ENCODE data around the gene MYADM.

DNA sequence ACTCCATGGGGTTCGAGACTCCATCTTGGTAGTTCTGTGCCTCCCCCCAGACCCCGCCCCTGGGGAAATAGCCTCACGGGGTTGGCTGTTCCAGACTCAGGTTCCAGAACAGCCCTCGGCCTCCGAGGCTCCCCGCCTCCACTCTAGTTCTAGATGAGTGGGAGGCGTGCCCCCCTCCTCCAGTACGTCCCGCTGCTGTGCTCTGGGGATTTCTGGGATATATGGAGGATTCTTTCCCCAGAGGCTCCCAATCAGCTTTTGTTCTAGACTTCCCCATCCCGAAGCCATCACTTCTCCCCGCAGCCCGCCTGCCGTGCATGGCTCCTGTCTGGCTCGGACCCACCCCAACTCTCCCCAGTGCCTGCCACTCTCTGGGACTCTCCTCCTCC is 39.5 kb downstream of the MYADM start:
- TF ChIP-seq POLR2A (IDR thresholded peaks at IDR 0.05; ENCODE audit: low read length) = no peak
- no peak for TF ChIP-seq GATA1 (IDR thresholded peaks at IDR 0.05; ENCODE audit: low read depth, low read length)
